C4-2B (cell line): Measurements from ENCODE around the gene CNTN5.

Experiments
- ZFX ChIP-seq: fragments of 450-650 bp; IDR thresholded peaks from 2 replicates; pipeline ENCODE4 v1.6.1; 2017
- TF ChIP-seq, protein P1 (sequence below): fragments of 450-650 bp; conservative IDR thresholded peaks from 2 replicates; pipeline ENCODE4 v1.5.1; 2017; ENCODE audit warnings: mild to moderate bottlenecking

DNA sequence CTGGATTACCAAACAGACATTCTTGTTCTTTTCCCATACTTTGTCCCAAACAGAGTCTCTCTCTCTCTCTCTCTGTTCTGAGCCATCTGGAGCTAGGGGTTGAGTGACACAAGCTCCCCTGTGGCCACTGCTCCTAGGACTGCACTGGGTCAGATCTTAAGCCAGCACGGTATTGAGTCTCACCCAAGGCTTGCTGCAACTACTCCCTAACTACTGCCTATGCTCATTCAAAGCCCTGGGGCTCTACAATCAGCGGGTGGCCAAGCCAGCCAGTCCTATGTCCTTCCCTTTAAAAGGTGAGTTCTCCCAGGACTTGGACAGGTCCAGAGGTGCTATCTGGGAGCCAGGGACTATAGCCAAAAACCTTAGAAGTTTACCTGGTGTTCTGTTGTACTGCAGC is 385.6 kb downstream of the CNTN5 start:
- TF ChIP-seq, protein P1, sequence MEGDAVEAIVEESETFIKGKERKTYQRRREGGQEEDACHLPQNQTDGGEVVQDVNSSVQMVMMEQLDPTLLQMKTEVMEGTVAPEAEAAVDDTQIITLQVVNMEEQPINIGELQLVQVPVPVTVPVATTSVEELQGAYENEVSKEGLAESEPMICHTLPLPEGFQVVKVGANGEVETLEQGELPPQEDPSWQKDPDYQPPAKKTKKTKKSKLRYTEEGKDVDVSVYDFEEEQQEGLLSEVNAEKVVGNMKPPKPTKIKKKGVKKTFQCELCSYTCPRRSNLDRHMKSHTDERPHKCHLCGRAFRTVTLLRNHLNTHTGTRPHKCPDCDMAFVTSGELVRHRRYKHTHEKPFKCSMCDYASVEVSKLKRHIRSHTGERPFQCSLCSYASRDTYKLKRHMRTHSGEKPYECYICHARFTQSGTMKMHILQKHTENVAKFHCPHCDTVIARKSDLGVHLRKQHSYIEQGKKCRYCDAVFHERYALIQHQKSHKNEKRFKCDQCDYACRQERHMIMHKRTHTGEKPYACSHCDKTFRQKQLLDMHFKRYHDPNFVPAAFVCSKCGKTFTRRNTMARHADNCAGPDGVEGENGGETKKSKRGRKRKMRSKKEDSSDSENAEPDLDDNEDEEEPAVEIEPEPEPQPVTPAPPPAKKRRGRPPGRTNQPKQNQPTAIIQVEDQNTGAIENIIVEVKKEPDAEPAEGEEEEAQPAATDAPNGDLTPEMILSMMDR = no peak
- TF ChIP-seq ZFX = no peak
